ENCODE results near the gene LMBR1L.

DNA sequence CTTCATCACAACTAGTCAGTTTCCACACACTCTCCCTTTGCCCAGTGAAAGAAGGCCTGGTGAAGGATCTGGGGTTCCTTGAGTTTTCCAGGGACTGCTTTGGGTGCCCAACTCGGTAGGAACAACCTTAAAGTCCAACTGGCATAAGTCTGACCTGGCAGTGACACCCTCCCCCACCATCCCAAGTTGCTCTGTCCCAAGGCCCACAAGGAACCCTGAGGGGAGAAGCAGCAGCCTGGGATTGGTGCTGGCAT lies 51.7 kb downstream of the LMBR1L start:
- TF ChIP-seq, protein P1, sequence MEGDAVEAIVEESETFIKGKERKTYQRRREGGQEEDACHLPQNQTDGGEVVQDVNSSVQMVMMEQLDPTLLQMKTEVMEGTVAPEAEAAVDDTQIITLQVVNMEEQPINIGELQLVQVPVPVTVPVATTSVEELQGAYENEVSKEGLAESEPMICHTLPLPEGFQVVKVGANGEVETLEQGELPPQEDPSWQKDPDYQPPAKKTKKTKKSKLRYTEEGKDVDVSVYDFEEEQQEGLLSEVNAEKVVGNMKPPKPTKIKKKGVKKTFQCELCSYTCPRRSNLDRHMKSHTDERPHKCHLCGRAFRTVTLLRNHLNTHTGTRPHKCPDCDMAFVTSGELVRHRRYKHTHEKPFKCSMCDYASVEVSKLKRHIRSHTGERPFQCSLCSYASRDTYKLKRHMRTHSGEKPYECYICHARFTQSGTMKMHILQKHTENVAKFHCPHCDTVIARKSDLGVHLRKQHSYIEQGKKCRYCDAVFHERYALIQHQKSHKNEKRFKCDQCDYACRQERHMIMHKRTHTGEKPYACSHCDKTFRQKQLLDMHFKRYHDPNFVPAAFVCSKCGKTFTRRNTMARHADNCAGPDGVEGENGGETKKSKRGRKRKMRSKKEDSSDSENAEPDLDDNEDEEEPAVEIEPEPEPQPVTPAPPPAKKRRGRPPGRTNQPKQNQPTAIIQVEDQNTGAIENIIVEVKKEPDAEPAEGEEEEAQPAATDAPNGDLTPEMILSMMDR (conservative IDR thresholded peaks at IDR 0.05 in 1 of 2, IDR thresholded peaks at IDR 0.05 in 1 of 2; ENCODE audit: low read depth in 1 of 2, low read length in 2 of 2) = no peak
- no peak for TF ChIP-seq EZH2 (IDR thresholded peaks at IDR 0.05; ENCODE audit: low read length, missing control alignments)
